Pancreas (tissue), 10 donors: Measurements from ENCODE around the gene GRM6. TPM values are rescaled to one million over a fixed set of nuclear protein-coding genes. Genes with fewer than 3 reads are reported as not detected.

Experiments
- ATAC-seq, 4 donors: fragments of 200-7000 bp; cut with Tn5 transposase; one replicate each; pipeline versions ENCODE4 v1.8.0 to v1.9.1; 2020; ENCODE audit warnings: mild to moderate bottlenecking in 4 of 4, moderate library complexity in 4 of 4
- DNase-seq, 6 donors: peaks; one replicate each; pipeline ENCODE4 v3.0.0-alpha.2; 2020
- FAIRE-seq: peaks from 2 replicates; lab custom pipeline; 2012; peaks lifted over from hg19 to GRCh38; lab: Jason Lieb, UNC
- H3K27ac ChIP-seq, 4 donors: fragments of 200-600 bp; sonication (generic); 1 replicate in 3 of 4; 2 replicates in 1 of 4; pipeline versions ENCODE4 v1.5.0 to v1.8.0; 2020
- H3K27me3 ChIP-seq, 4 donors: fragments of 200-600 bp; one replicate each; pipeline ENCODE4 v1.8.0; 2021
- H3K36me3 ChIP-seq, 3 donors: fragments of 200-600 bp; sonication (generic) in 1 of 3; one replicate each; pipeline versions ENCODE4 v1.5.0 to v1.8.0; 2020 to 2021
- H3K4me1 ChIP-seq, 3 donors: fragments of 200-600 bp; one replicate each; pipeline ENCODE4 v1.8.0; 2021
- H3K4me3 ChIP-seq, 4 donors: fragments of 200-600 bp; sonication (generic) in 2 of 4; one replicate each; pipeline versions ENCODE4 v1.5.0 to v1.8.0; 2020 to 2021
- H3K9me3 ChIP-seq, 4 donors: fragments of 200-600 bp; one replicate each; pipeline ENCODE4 v1.8.0; 2021
- CTCF ChIP-seq, 4 donors: fragments of 200-600 bp; sonication (generic) in 3 of 4; IDR thresholded peaks; one replicate each; pipeline versions ENCODE4 v1.5.0 to v1.8.0; 2021; ENCODE audit warnings: antibody characterized with exemption in 4 of 4
- WGBS, 2 donors: extraction: QIAGEN DNeasy Blood & Tissue Kit; methylation state at CpG; one replicate each; pipeline ENCODE4 v1.1.7; 2013; 5-methylcytosine and 5-hydroxymethylcytosine counted together
- intact Hi-C, 3 donors: fragments of 100-400 bp; cut with DNase I; formaldehyde crosslinking; loops; one replicate each; pipeline versions ENCODE4 v1.11.1 to v1.14.2; 2022
- polyA plus RNA-seq, 2 donors: library from polyadenylated mRNA; stranded (reverse); fragments of 200-250 nt; gene quantifications; one replicate each; pipeline ENCODE4 v1.2.3, GENCODE V29; 2013
- total RNA-seq, 6 donors: library from RNA; stranded (reverse); fragmentation: NEBNext Ultra II Directional in 4 of 6; extraction: Animal tissue kit (Norgen Biotek cat#: 25700) in 4 of 6; gene quantifications; one replicate each; pipeline versions ENCODE4 v1.2.1 to v1.2.4, GENCODE V29; 2021 to 2023
- donor health status: healthy with polysubstance abuse.
- donor health status: DM: no; HTN: no; CAD: no; lungs with moderate emphysema.
- donor health status: DM: no; HTN: no; CAD: no.
- donor health status: control.
- donor health status: control.
- donor health status: Bipolar disorder and iron deficiency.
- donor health status: DM: yes; HTN: yes; CAD: no.
- donor health status: DM: no; HTN: no; CAD: no.
- donor health status: DM: no; HTN: no; CAD: no.
- donor health status: DM: yes; HTN: yes; CAD: no.

The GRM6 gene
- total and polyA plus RNA-seq, 8 donors: 0.02 TPM; not detected in 7

GRCh38 chr5:179008667-179009066, 13.5 kb upstream of the GRM6 start:
- no peaks in the 10 kb centered on the region for H3K9me3 ChIP-seq
- no peak overlapping the region for H3K27ac ChIP-seq
- no peaks in the 10 kb centered on the region for H3K4me1 ChIP-seq
- FAIRE-seq (no peak), DNase-seq (no peak), ATAC-seq (no peak)
- TF ChIP-seq CTCF (IDR thresholded peaks at IDR 0.05): no peak
- no peak overlapping the region for H3K4me3 ChIP-seq
- no peaks in the 10 kb centered on the region for H3K27me3 ChIP-seq
- WGBS, 2 donors: 14 to 24% methylated on average over 1 of the region's 1 CpG
- intact Hi-C loops: no loop called here
- no peaks in the 10 kb centered on the region for H3K36me3 ChIP-seq

GRCh38 chr5:179006564-179006963, 11.4 kb upstream of the GRM6 start:
- FAIRE-seq: no peak

GRCh38 chr5:178998441-178998840, 3.3 kb upstream of the GRM6 start:
- no peak for TF ChIP-seq CTCF (IDR thresholded peaks at IDR 0.05)
- H3K9me3 ChIP-seq: no peaks in the 10 kb centered on the region
- peaks cover 0 to 4% (median 0%) of the 10 kb centered on the region in 4 donors for H3K27me3 ChIP-seq
- intact Hi-C loops: no loop called here
- no peak overlapping the region for H3K27ac ChIP-seq
- 86 to 96% methylated on average over 13 of the region's 13 CpGs for WGBS, 2 donors
- H3K4me1 ChIP-seq: no peaks in the 10 kb centered on the region
- no peaks in the 10 kb centered on the region for H3K36me3 ChIP-seq
- no peak for DNase-seq
- no peak for ATAC-seq
- H3K4me3 ChIP-seq: no peak overlapping the region
- FAIRE-seq: no peak

More at GRCh38 chr5:179006564-179006963, 11.4 kb upstream of the GRM6 start:
- H3K4me1 ChIP-seq: no peaks in the 10 kb centered on the region
- H3K4me3 ChIP-seq: no peak overlapping the region
- intact Hi-C loops: no loop called here
- 65 to 82% methylated on average over 2 of the region's 2 CpGs for WGBS, 2 donors
- no peak for DNase-seq
- no peak for TF ChIP-seq CTCF (IDR thresholded peaks at IDR 0.05)
- H3K27ac ChIP-seq: no peak overlapping the region
- no peak for ATAC-seq
- H3K9me3 ChIP-seq: no peaks in the 10 kb centered on the region
- H3K27me3 ChIP-seq: no peaks in the 10 kb centered on the region
- H3K36me3 ChIP-seq: no peaks in the 10 kb centered on the region

- FAIRE-seq: no peak
- 53 to 57% methylated on average over 5 to 6 of the region's 6 CpGs for WGBS, 2 donors
Measured at GRCh38 chr5:178997191-178997590, 2.1 kb upstream of the GRM6 start.

More at GRCh38 chr5:178997191-178997590, 2.1 kb upstream of the GRM6 start:
- TF ChIP-seq CTCF (IDR thresholded peaks at IDR 0.05): no peak
- Histone ChIP-seq H3K9me3 (no peaks in the 10 kb centered on the region), H3K27me3 (peaks cover 0 to 4% (median 0%) of the 10 kb centered on the region in 4 donors), H3K4me1 (no peaks in the 10 kb centered on the region), H3K27ac (no peak overlapping the region), H3K4me3 (no peak overlapping the region), H3K36me3 (no peaks in the 10 kb centered on the region)
- DNase-seq: no peak
- ATAC-seq: no peak
- intact Hi-C loops: no loop called here
